Osteocyte (in vitro differentiated cells): ENCODE measurements around the gene TYMS. TPM values are rescaled to one million over a fixed set of nuclear protein-coding genes. Genes with fewer than 3 reads are reported as not detected.

Experiments used
- DNase-seq: peaks from one replicate; pipeline ENCODE4 v3.0.0; 2021; ENCODE audit warnings: mixed read lengths; ENCODE audit not compliant: unreplicated experiment; ENCODE audit errors: extremely low spot score
- H3K27ac Mint-ChIP-seq: one replicate; pipeline ENCODE4 v1.8.0; 2021; ENCODE audit warnings: mild to moderate bottlenecking, mixed read lengths; ENCODE audit not compliant: unreplicated experiment
- H3K27me3 Mint-ChIP-seq: one replicate; pipeline ENCODE4 v1.8.0; 2021; ENCODE audit warnings: mixed read lengths; ENCODE audit not compliant: unreplicated experiment
- H3K36me3 Mint-ChIP-seq: one replicate; pipeline ENCODE4 v1.8.0; 2021; ENCODE audit warnings: mixed read lengths; ENCODE audit not compliant: unreplicated experiment
- H3K4me1 Mint-ChIP-seq: one replicate; pipeline ENCODE4 v1.8.0; 2021; ENCODE audit warnings: mixed read lengths; ENCODE audit not compliant: unreplicated experiment
- H3K4me3 Mint-ChIP-seq: one replicate; pipeline ENCODE4 v1.8.0; 2021; ENCODE audit warnings: mild to moderate bottlenecking, moderate library complexity, mixed read lengths; ENCODE audit not compliant: unreplicated experiment
- H3K9me3 Mint-ChIP-seq: one replicate; pipeline ENCODE4 v1.8.0; 2021; ENCODE audit warnings: mixed read lengths; ENCODE audit not compliant: unreplicated experiment
- total RNA-seq: library from RNA; stranded (reverse); gene quantifications from 2 replicates; pipeline ENCODE4 v1.2.1, GENCODE V29; 2021
- TF ChIP-seq, protein P1 (sequence below): fragments of 200-600 bp; sonication (generic); IDR thresholded peaks from 2 replicates; pipeline ENCODE4 v1.5.0; 2021; ENCODE audit warnings: antibody characterized with exemption, mild to moderate bottlenecking, moderate library complexity

Gene TYMS
- total RNA-seq, 1 donor from 2014 or later: 35.7 TPM

- peak overlapping the region; percentile 88 for H3K4me3 Mint-ChIP-seq
- peaks cover 7% of the 10 kb centered on the region for H3K36me3 Mint-ChIP-seq
- no peak for DNase-seq
- H3K27ac Mint-ChIP-seq: no peak overlapping the region
- TF ChIP-seq, protein P1, sequence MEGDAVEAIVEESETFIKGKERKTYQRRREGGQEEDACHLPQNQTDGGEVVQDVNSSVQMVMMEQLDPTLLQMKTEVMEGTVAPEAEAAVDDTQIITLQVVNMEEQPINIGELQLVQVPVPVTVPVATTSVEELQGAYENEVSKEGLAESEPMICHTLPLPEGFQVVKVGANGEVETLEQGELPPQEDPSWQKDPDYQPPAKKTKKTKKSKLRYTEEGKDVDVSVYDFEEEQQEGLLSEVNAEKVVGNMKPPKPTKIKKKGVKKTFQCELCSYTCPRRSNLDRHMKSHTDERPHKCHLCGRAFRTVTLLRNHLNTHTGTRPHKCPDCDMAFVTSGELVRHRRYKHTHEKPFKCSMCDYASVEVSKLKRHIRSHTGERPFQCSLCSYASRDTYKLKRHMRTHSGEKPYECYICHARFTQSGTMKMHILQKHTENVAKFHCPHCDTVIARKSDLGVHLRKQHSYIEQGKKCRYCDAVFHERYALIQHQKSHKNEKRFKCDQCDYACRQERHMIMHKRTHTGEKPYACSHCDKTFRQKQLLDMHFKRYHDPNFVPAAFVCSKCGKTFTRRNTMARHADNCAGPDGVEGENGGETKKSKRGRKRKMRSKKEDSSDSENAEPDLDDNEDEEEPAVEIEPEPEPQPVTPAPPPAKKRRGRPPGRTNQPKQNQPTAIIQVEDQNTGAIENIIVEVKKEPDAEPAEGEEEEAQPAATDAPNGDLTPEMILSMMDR: no peak
- H3K4me1 Mint-ChIP-seq: peaks cover 16% of the 10 kb centered on the region
- H3K27me3 Mint-ChIP-seq: no peaks in the 10 kb centered on the region
- H3K9me3 Mint-ChIP-seq: peaks cover 4% of the 10 kb centered on the region
These were observed 2.1 kb downstream of the TYMS start for GRCh38 chr18:659597-659996.

DNA sequence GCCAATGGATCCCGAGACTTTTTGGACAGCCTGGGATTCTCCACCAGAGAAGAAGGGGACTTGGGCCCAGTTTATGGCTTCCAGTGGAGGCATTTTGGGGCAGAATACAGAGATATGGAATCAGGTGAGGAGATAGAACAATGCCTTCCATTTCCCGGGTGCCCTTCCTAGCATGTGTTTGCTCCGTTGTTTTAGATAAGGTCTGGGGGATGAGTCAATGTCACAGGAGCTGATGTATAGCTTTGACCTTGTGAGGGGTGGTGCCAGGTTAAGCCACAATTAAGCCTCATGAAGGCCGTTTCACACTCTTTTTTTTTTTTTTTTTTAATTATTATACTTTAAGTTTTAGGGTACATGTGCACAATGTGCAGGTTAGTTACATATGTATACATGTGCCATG, 4.7 kb downstream of the TYMS start:
- no peak for DNase-seq
- Mint-ChIP-seq H3K9me3 (peaks cover 4% of the 10 kb centered on the region), H3K27ac (no peak overlapping the region), H3K4me1 (peaks cover 13% of the 10 kb centered on the region), H3K27me3 (no peaks in the 10 kb centered on the region), H3K4me3 (no peak overlapping the region), H3K36me3 (peaks cover 14% of the 10 kb centered on the region)
- TF ChIP-seq, protein P1: no peak

DNA sequence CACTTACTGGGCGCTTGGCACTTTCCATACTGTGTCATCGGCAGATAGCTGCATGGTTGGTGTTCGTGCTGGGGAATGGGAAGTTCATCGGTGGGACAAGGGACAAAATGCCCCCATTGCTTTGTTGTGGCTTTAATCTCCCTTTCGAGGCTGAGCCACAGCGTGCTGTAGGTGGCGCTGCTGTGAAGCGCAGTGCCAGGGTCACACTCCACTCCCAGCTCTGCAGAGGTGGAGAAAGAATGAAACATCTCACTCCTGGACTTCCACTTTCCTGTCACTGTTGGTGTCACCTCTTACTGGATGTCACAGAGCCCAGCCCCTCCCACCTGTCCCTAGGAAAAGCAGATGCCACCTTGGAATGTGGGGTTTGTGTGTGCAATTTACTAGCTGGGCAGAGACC, 8.7 kb downstream of the TYMS start:
- Mint-ChIP-seq H3K4me3 (no peak overlapping the region), H3K36me3 (peaks cover 31% of the 10 kb centered on the region), H3K9me3 (peaks cover 3% of the 10 kb centered on the region)

GRCh38 chr18:666628-667027, 9.2 kb downstream of the TYMS start:
- H3K9me3 Mint-ChIP-seq: no peaks in the 10 kb centered on the region
- H3K4me1 Mint-ChIP-seq: no peaks in the 10 kb centered on the region
- no peak for DNase-seq
- no peak overlapping the region for H3K4me3 Mint-ChIP-seq
- H3K27ac Mint-ChIP-seq: no peak overlapping the region
- peaks cover 31% of the 10 kb centered on the region for H3K36me3 Mint-ChIP-seq
- TF ChIP-seq, protein P1: no peak
- H3K27me3 Mint-ChIP-seq: no peaks in the 10 kb centered on the region

More for the DNA sequence above, 8.7 kb downstream of the TYMS start:
- DNase-seq: no peak
- Mint-ChIP-seq H3K27ac (no peak overlapping the region), H3K4me1 (no peaks in the 10 kb centered on the region), H3K27me3 (no peaks in the 10 kb centered on the region)
- TF ChIP-seq, protein P1: no peak

DNA sequence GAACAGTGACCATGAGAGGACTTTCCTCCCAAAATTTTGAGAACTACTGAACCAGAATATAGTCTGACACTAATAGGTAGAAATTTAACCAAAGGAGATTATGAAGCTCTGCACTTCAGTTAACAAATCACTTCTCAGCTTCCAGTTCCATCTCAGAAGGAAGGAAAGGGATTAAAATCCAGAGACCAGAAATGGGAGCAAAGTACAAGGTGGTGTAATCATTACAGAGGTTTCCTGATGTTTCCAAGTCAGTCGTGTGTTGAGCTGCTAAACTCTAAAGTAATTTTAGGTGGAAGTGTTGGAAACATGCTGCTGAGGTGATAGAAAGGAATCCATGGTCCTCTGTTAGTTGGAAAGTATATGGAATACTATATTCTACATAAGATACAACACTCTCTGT, 10.8 kb downstream of the TYMS start:
- Mint-ChIP-seq H3K9me3 (no peaks in the 10 kb centered on the region), H3K36me3 (peaks cover 28% of the 10 kb centered on the region), H3K27me3 (no peaks in the 10 kb centered on the region), H3K27ac (no peak overlapping the region), H3K4me1 (no peaks in the 10 kb centered on the region), H3K4me3 (no peak overlapping the region)
- TF ChIP-seq, protein P1: no peak
- no peak for DNase-seq
